GM10248 (cell line): ENCODE measurements around the gene PRDM16.

Experiments used
- CTCF ChIA-PET: fragments of 300-600 bp; sonication (Branson Sonifier 250); formaldehyde crosslinking; extraction: SDS; loops from one replicate; lab custom pipeline; 2021; ENCODE audit warnings: antibody characterized with exemption; lab: Yijun Ruan, JAX
- POLR2A ChIA-PET: fragments of 350-650 bp; sonication (Branson Sonifier 250); formaldehyde crosslinking; extraction: SDS; loops from one replicate; lab custom pipeline; 2020; ENCODE audit warnings: antibody characterized with exemption; lab: Yijun Ruan, JAX
- DNase-seq: peaks from one replicate; pipeline ENCODE4 v3.0.0; 2012; ENCODE audit errors: extremely low spot score
- CTCF ChIP-seq: IDR thresholded peaks from 2 replicates; pipeline ENCODE4 v1.5.1; 2012; ENCODE audit warnings: mild to moderate bottlenecking, low read depth; ENCODE audit errors: extremely low read depth, missing control alignments, control extremely low read depth

Gene PRDM16

GRCh38 chr1:3036447-3037280, 32.3 kb upstream of the PRDM16 start:
- ChIA-PET POLR2A (no interaction called here), CTCF (no interaction called here)
- no peak for TF ChIP-seq CTCF
- DNase-seq = no peak

GRCh38 chr1:3037281-3038040, 31.5 kb upstream of the PRDM16 start:
- no peak for TF ChIP-seq CTCF
- no peak for DNase-seq
- ChIA-PET CTCF (no interaction called here), POLR2A (no interaction called here)

GRCh38 chr1:3038113-3038551, 30.9 kb upstream of the PRDM16 start:
- CTCF ChIA-PET = no interaction called here
- TF ChIP-seq CTCF = no peak
- POLR2A ChIA-PET = no interaction called here
- no peak for DNase-seq

- no peak for DNase-seq
- ChIA-PET CTCF (no interaction called here), POLR2A (no interaction called here)
- TF ChIP-seq CTCF = no peak
Observed at GRCh38 chr1:3038571-3039181, 30.3 kb upstream of the PRDM16 start.

GRCh38 chr1:3040004-3040403, 29.0 kb upstream of the PRDM16 start:
- CTCF ChIA-PET = no interaction called here
- POLR2A ChIA-PET = no interaction called here
- TF ChIP-seq CTCF = no peak
- no peak for DNase-seq

- no peak for DNase-seq
- POLR2A ChIA-PET = no interaction called here
- CTCF ChIA-PET = no interaction called here
- no peak for TF ChIP-seq CTCF
Observed at GRCh38 chr1:3042481-3042880, 26.5 kb upstream of the PRDM16 start.
